HG02938 (cell line): ENCODE results near the gene PPP2R5E.
"Not testable (repeated sequence)": the region's sequence is repeated elsewhere in the genome, so short reads cannot be mapped to it uniquely, and the experiment has no call there.

Experiments
- ATAC-seq: cut with Tn5 transposase; IDR thresholded peaks from one replicate; pipeline ENCODE4 v1.9.1; 2021; ENCODE audit warnings: mild to moderate bottlenecking, moderate library complexity; ENCODE audit not compliant: unreplicated experiment

Gene PPP2R5E

GRCh38 chr14:63543000-63543825 lies at the start of gene PPP2R5E:
Gene PPP2R5E, minus strand, starts transcription at chr14:63543377. Its CDS starts 3,692 bp downstream, at chr14:63539685.
- peak; percentile 95 for ATAC-seq

- not testable (repeated sequence) for ATAC-seq
Observed at GRCh38 chr14:63583046-63583445, 39.9 kb upstream of the PPP2R5E start.

- no peak for ATAC-seq
Observed at GRCh38 chr14:63581491-63581890, 38.3 kb upstream of the PPP2R5E start.

- no peak for ATAC-seq
Observed at GRCh38 chr14:63578300-63578699, 35.1 kb upstream of the PPP2R5E start.

GRCh38 chr14:63573581-63573980 lies 30.4 kb upstream of the PPP2R5E start:
- no peak for ATAC-seq

GRCh38 chr14:63565448-63565847 lies 22.3 kb upstream of the PPP2R5E start:
- ATAC-seq, result no peak

GRCh38 chr14:63564318-63564717 lies 21.1 kb upstream of the PPP2R5E start:
- ATAC-seq, result no peak

- no peak for ATAC-seq
Observed at GRCh38 chr14:63563370-63564026, 20.3 kb upstream of the PPP2R5E start.

- ATAC-seq, result no peak
Observed at GRCh38 chr14:63562405-63562804, 19.2 kb upstream of the PPP2R5E start.

GRCh38 chr14:63555572-63555971 lies 12.4 kb upstream of the PPP2R5E start:
- ATAC-seq, result no peak

- ATAC-seq, result no peak
Observed at GRCh38 chr14:63551332-63551731, 8.2 kb upstream of the PPP2R5E start.

GRCh38 chr14:63547798-63548335 lies 4.7 kb upstream of the PPP2R5E start:
- ATAC-seq, result no peak

- no peak for ATAC-seq
Observed at GRCh38 chr14:63545431-63545830, 2.3 kb upstream of the PPP2R5E start.

GRCh38 chr14:63544591-63545299 lies 1.6 kb upstream of the PPP2R5E start:
- no peak for ATAC-seq

- ATAC-seq, result peak; percentile 22
Observed at GRCh38 chr14:63543826-63544406, 739 bp upstream of the PPP2R5E start.

- peak; percentile 0 for ATAC-seq
Observed at GRCh38 chr14:63542231-63542999, 762 bp downstream of the PPP2R5E start.

GRCh38 chr14:63535918-63536317 lies 7.3 kb downstream of the PPP2R5E start:
- no peak for ATAC-seq

- no peak for ATAC-seq
Observed at GRCh38 chr14:63533474-63533873, 9.7 kb downstream of the PPP2R5E start.

- ATAC-seq, result no peak
Observed at GRCh38 chr14:63524537-63525155, 18.5 kb downstream of the PPP2R5E start.
